WTC11 (cell line): ENCODE data around the gene S100A5. TPM values are rescaled to one million over a fixed set of nuclear protein-coding genes. Genes with fewer than 3 reads are reported as not detected.

Experiments
- ATAC-seq: fragments of 200-7000 bp; cut with Tn5 transposase; 2 replicates; pipeline ENCODE4 v1.10.0; 2021; ENCODE audit warnings: mild to moderate bottlenecking, moderate library complexity
- CTCF ChIA-PET: fragments of 300-600 bp; sonication (Branson Sonifier 250); formaldehyde crosslinking; loops from one replicate; lab custom pipeline; 2021; ENCODE audit warnings: antibody characterized with exemption; lab: Charles Lee
- POLR2A ChIA-PET: fragments of 350-600 bp; sonication (Branson Sonifier 250); formaldehyde crosslinking; loops from one replicate; lab custom pipeline; 2021; ENCODE audit warnings: antibody characterized with exemption; lab: Charles Lee
- DNase-seq: peaks from one replicate; pipeline ENCODE4 v3.0.0; 2021; ENCODE audit warnings: low spot score
- H3K27ac Mint-ChIP-seq: 2 replicates; pipeline ENCODE4 v1.8.0; 2021; ENCODE audit warnings: mixed read lengths
- H3K27me3 Mint-ChIP-seq: 2 replicates; pipeline ENCODE4 v1.8.0; 2021; ENCODE audit warnings: low read depth, mild to moderate bottlenecking, moderate library complexity, mixed read lengths
- H3K36me3 Mint-ChIP-seq: 2 replicates; pipeline ENCODE4 v1.8.0; 2021; ENCODE audit warnings: mixed read lengths
- H3K4me1 Mint-ChIP-seq: 2 replicates; pipeline ENCODE4 v1.8.0; 2022; ENCODE audit warnings: mixed read lengths
- H3K4me3 Mint-ChIP-seq: 2 replicates; pipeline ENCODE4 v1.8.0; 2021; ENCODE audit warnings: mild to moderate bottlenecking, moderate library complexity, mixed read lengths
- H3K9me3 Mint-ChIP-seq: 2 replicates; pipeline ENCODE4 v1.8.0; 2021; ENCODE audit warnings: mixed read lengths
- CBFB ChIP-seq: sonication (generic); formaldehyde crosslinking; IDR thresholded peaks from 2 replicates; pipeline ENCODE4 v1.8.1; 2022; ENCODE audit warnings: mild to moderate bottlenecking, low read depth, missing genetic modification reagents
- ESRRA ChIP-seq: sonication (generic); formaldehyde crosslinking; IDR thresholded peaks from 2 replicates; pipeline ENCODE4 v1.8.1; 2022; ENCODE audit warnings: mild to moderate bottlenecking, missing genetic modification reagents, borderline replicate concordance
- ETV6 ChIP-seq: sonication (generic); formaldehyde crosslinking; IDR thresholded peaks from 2 replicates; pipeline ENCODE4 v1.8.1; 2022; ENCODE audit warnings: mild to moderate bottlenecking, missing genetic modification reagents
- GABPB1 ChIP-seq: sonication (generic); formaldehyde crosslinking; IDR thresholded peaks from 2 replicates; pipeline ENCODE4 v1.8.1; 2023; ENCODE audit warnings: mild to moderate bottlenecking, missing genetic modification reagents
- GTF2I ChIP-seq: fragments of 250-450 bp; sonication (Bioruptor Pico); conservative IDR thresholded peaks from 2 replicates; pipeline ENCODE4 v1.4.0; 2021; ENCODE audit warnings: mild to moderate bottlenecking
- MXD4 ChIP-seq: fragments of 250-450 bp; sonication (Bioruptor Pico); IDR thresholded peaks from 2 replicates; pipeline ENCODE4 v1.8.0; 2021; ENCODE audit warnings: mild to moderate bottlenecking, moderate library complexity, borderline replicate concordance
- NFYB ChIP-seq: sonication (generic); formaldehyde crosslinking; conservative IDR thresholded peaks from 2 replicates; pipeline ENCODE4 v1.8.0; 2022; ENCODE audit warnings: low read depth, missing genetic modification reagents
- PRRX2 ChIP-seq: fragments of 250-450 bp; sonication (Bioruptor Pico); IDR thresholded peaks from 2 replicates; pipeline ENCODE4 v1.8.0; 2021; ENCODE audit warnings: mild to moderate bottlenecking
- RELA ChIP-seq: sonication (generic); formaldehyde crosslinking; IDR thresholded peaks from 2 replicates; pipeline ENCODE4 v1.8.1; 2022; ENCODE audit warnings: missing genetic modification reagents, mild to moderate bottlenecking, borderline replicate concordance
- STAT6 ChIP-seq: sonication (generic); formaldehyde crosslinking; conservative IDR thresholded peaks from 2 replicates; pipeline ENCODE4 v1.8.1; 2023; ENCODE audit warnings: mild to moderate bottlenecking, low read depth, missing genetic modification reagents, moderate library complexity
- ZNF671 ChIP-seq: fragments of 250-450 bp; sonication (Bioruptor Pico); IDR thresholded peaks from 2 replicates; pipeline ENCODE4 v1.8.0; 2021; ENCODE audit warnings: mild to moderate bottlenecking
- total RNA-seq: library from RNA; stranded (reverse); gene quantifications from 3 replicates; pipeline ENCODE4 v1.2.3, GENCODE V29; 2021
- TF ChIP-seq, protein P1 (sequence below): sonication (generic); formaldehyde crosslinking; IDR thresholded peaks from 2 replicates; pipeline ENCODE4 v1.8.1; 2022; ENCODE audit warnings: mild to moderate bottlenecking, missing genetic modification reagents, moderate library complexity, borderline replicate concordance
- TF ChIP-seq, protein P2 (sequence below): sonication (generic); formaldehyde crosslinking; IDR thresholded peaks from 2 replicates; pipeline ENCODE4 v1.8.0; 2023; ENCODE audit warnings: mild to moderate bottlenecking, missing genetic modification reagents
- TF ChIP-seq, protein P3 (sequence below): sonication (generic); formaldehyde crosslinking; IDR thresholded peaks from 2 replicates; pipeline ENCODE4 v1.8.1; 2023; ENCODE audit warnings: mild to moderate bottlenecking, missing genetic modification reagents
- TF ChIP-seq, protein P4 (sequence below): sonication (generic); formaldehyde crosslinking; IDR thresholded peaks from 2 replicates; pipeline ENCODE4 v1.8.1; 2023; ENCODE audit warnings: mild to moderate bottlenecking, missing genetic modification reagents, moderate library complexity
- TF ChIP-seq, protein P5 (sequence below): sonication (generic); formaldehyde crosslinking; IDR thresholded peaks from 2 replicates; pipeline ENCODE4 v1.8.0; 2022; ENCODE audit warnings: mild to moderate bottlenecking, missing genetic modification reagents
- TF ChIP-seq, protein P6 (sequence below): fragments of 250-450 bp; sonication (Bioruptor Pico); IDR thresholded peaks from 2 replicates; pipeline ENCODE4 v1.9.0; 2021; ENCODE audit warnings: mild to moderate bottlenecking, borderline replicate concordance

Gene S100A5
- total RNA-seq, 1 experiment from 2014 or later = not detected

GRCh38 chr1:153536671-153537375 is 3.9 kb downstream of the S100A5 start:
- ChIA-PET POLR2A (interaction anchor here (0.9 kb wide), 1 partner anchor 16 kb away, joined by 3 read pairs; no protein-coding TSS in a partner anchor), CTCF (interaction anchor here (0.8 to 10.8 kb wide), 9 partner anchors 8 to 91 kb away, joined by 3 to 188 read pairs (median 5); partner anchors contain the start of genes S100A1, S100A13, S100A2 and S100A4)
- TF ChIP-seq RELA (CRISPR knock-in tag) (no peak), STAT6 (CRISPR knock-in tag) (no peak), GTF2I (CRISPR knock-in tag) (no peak), ETV6 (CRISPR knock-in tag) (no peak), GABPB1 (CRISPR knock-in tag) (no peak), MXD4 (CRISPR knock-in tag) (no peak), ESRRA (CRISPR knock-in tag) (no peak), PRRX2 (CRISPR knock-in tag) (no peak)
- TF ChIP-seq, protein P1, sequence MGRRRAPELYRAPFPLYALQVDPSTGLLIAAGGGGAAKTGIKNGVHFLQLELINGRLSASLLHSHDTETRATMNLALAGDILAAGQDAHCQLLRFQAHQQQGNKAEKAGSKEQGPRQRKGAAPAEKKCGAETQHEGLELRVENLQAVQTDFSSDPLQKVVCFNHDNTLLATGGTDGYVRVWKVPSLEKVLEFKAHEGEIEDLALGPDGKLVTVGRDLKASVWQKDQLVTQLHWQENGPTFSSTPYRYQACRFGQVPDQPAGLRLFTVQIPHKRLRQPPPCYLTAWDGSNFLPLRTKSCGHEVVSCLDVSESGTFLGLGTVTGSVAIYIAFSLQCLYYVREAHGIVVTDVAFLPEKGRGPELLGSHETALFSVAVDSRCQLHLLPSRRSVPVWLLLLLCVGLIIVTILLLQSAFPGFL (CRISPR knock-in tag) = no peak
- Mint-ChIP-seq H3K27me3 (peaks cover 41% of the 10 kb centered on the region), H3K27ac (no peak overlapping the region), H3K9me3 (no peaks in the 10 kb centered on the region), H3K4me1 (peaks cover 50% of the 10 kb centered on the region), H3K4me3 (peak overlapping the region; percentile 82), H3K36me3 (no peaks in the 10 kb centered on the region)
- no peak for ATAC-seq
- DNase-seq = no peak

- Mint-ChIP-seq H3K36me3 (no peaks in the 10 kb centered on the region), H3K9me3 (no peaks in the 10 kb centered on the region), H3K4me3 (peak overlapping the region; percentile 82), H3K27me3 (peaks cover 41% of the 10 kb centered on the region), H3K27ac (no peak overlapping the region), H3K4me1 (peaks cover 50% of the 10 kb centered on the region)
- TF ChIP-seq, protein P2, sequence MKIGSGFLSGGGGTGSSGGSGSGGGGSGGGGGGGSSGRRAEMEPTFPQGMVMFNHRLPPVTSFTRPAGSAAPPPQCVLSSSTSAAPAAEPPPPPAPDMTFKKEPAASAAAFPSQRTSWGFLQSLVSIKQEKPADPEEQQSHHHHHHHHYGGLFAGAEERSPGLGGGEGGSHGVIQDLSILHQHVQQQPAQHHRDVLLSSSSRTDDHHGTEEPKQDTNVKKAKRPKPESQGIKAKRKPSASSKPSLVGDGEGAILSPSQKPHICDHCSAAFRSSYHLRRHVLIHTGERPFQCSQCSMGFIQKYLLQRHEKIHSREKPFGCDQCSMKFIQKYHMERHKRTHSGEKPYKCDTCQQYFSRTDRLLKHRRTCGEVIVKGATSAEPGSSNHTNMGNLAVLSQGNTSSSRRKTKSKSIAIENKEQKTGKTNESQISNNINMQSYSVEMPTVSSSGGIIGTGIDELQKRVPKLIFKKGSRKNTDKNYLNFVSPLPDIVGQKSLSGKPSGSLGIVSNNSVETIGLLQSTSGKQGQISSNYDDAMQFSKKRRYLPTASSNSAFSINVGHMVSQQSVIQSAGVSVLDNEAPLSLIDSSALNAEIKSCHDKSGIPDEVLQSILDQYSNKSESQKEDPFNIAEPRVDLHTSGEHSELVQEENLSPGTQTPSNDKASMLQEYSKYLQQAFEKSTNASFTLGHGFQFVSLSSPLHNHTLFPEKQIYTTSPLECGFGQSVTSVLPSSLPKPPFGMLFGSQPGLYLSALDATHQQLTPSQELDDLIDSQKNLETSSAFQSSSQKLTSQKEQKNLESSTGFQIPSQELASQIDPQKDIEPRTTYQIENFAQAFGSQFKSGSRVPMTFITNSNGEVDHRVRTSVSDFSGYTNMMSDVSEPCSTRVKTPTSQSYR (CRISPR knock-in tag) = peak; percentile 65; the same call in 1 of the 2 replicates
- TF ChIP-seq ZNF671 = no peak
- no peak for TF ChIP-seq CBFB (CRISPR knock-in tag)
- TF ChIP-seq, protein P3, sequence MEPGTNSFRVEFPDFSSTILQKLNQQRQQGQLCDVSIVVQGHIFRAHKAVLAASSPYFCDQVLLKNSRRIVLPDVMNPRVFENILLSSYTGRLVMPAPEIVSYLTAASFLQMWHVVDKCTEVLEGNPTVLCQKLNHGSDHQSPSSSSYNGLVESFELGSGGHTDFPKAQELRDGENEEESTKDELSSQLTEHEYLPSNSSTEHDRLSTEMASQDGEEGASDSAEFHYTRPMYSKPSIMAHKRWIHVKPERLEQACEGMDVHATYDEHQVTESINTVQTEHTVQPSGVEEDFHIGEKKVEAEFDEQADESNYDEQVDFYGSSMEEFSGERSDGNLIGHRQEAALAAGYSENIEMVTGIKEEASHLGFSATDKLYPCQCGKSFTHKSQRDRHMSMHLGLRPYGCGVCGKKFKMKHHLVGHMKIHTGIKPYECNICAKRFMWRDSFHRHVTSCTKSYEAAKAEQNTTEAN (CRISPR knock-in tag) = no peak
- TF ChIP-seq, protein P4, sequence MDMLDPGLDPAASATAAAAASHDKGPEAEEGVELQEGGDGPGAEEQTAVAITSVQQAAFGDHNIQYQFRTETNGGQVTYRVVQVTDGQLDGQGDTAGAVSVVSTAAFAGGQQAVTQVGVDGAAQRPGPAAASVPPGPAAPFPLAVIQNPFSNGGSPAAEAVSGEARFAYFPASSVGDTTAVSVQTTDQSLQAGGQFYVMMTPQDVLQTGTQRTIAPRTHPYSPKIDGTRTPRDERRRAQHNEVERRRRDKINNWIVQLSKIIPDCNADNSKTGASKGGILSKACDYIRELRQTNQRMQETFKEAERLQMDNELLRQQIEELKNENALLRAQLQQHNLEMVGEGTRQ (CRISPR knock-in tag) = peak; percentile 84
- 0 out of 2 replicates have a peak, but pooled peaks have one; percentile 13 for TF ChIP-seq NFYB (CRISPR knock-in tag)
- TF ChIP-seq, protein P5, sequence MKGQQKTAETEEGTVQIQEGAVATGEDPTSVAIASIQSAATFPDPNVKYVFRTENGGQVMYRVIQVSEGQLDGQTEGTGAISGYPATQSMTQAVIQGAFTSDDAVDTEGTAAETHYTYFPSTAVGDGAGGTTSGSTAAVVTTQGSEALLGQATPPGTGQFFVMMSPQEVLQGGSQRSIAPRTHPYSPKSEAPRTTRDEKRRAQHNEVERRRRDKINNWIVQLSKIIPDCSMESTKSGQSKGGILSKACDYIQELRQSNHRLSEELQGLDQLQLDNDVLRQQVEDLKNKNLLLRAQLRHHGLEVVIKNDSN (CRISPR knock-in tag) = peak; percentile 71
- TF ChIP-seq, protein P6, sequence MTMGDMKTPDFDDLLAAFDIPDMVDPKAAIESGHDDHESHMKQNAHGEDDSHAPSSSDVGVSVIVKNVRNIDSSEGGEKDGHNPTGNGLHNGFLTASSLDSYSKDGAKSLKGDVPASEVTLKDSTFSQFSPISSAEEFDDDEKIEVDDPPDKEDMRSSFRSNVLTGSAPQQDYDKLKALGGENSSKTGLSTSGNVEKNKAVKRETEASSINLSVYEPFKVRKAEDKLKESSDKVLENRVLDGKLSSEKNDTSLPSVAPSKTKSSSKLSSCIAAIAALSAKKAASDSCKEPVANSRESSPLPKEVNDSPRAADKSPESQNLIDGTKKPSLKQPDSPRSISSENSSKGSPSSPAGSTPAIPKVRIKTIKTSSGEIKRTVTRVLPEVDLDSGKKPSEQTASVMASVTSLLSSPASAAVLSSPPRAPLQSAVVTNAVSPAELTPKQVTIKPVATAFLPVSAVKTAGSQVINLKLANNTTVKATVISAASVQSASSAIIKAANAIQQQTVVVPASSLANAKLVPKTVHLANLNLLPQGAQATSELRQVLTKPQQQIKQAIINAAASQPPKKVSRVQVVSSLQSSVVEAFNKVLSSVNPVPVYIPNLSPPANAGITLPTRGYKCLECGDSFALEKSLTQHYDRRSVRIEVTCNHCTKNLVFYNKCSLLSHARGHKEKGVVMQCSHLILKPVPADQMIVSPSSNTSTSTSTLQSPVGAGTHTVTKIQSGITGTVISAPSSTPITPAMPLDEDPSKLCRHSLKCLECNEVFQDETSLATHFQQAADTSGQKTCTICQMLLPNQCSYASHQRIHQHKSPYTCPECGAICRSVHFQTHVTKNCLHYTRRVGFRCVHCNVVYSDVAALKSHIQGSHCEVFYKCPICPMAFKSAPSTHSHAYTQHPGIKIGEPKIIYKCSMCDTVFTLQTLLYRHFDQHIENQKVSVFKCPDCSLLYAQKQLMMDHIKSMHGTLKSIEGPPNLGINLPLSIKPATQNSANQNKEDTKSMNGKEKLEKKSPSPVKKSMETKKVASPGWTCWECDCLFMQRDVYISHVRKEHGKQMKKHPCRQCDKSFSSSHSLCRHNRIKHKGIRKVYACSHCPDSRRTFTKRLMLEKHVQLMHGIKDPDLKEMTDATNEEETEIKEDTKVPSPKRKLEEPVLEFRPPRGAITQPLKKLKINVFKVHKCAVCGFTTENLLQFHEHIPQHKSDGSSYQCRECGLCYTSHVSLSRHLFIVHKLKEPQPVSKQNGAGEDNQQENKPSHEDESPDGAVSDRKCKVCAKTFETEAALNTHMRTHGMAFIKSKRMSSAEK = no peak
- ATAC-seq (no peak), DNase-seq (no peak)
- CTCF ChIA-PET = interaction anchor here (0.6 to 10.8 kb wide), 19 partner anchors 8 to 182 kb away, joined by 3 to 188 read pairs (median 4); partner anchors contain the start of genes CHTOP, S100A1, S100A13 and S100A16
- POLR2A ChIA-PET = interaction anchor here (0.9 to 3.0 kb wide), 2 partner anchors 16 to 91 kb away, joined by 3 to 13 read pairs; partner anchors contain the start of genes S100A1 and S100A13
Observed at GRCh38 chr1:153536012-153536670, 4.6 kb downstream of the S100A5 start.
